Kidney (tissue), 14 donors: ENCODE data around the gene PLD4. TPM values are rescaled to one million over a fixed set of nuclear protein-coding genes. Genes with fewer than 3 reads are reported as not detected.

Experiments
- DNase-seq, 5 donors: peaks; one replicate each; pipeline ENCODE4 v3.0.0-alpha.2; 2013 to 2020
- FAIRE-seq: peaks from 2 replicates; lab custom pipeline; 2012; peaks lifted over from hg19 to GRCh38; lab: Jason Lieb, UNC
- H3K27ac ChIP-seq, 2 donors: one replicate each; pipeline ENCODE4 v1.7.0; 2013; ENCODE audit warnings: low read depth in 2 of 2, low read length in 2 of 2, inconsistent platforms in 1 of 2
- H3K27me3 ChIP-seq: one replicate; pipeline ENCODE4 v1.7.1; 2013; ENCODE audit warnings: low read length, inconsistent platforms; ENCODE audit not compliant: control insufficient read depth, insufficient read depth
- H3K36me3 ChIP-seq, 3 donors: one replicate each; pipeline versions ENCODE4 v1.7.0 to v1.7.1; 2013; ENCODE audit warnings: low read length in 3 of 3, control low read depth in 1 of 3, inconsistent platforms in 1 of 3; ENCODE audit not compliant: insufficient read depth in 3 of 3, control insufficient read depth in 2 of 3
- H3K4me1 ChIP-seq, 3 donors: one replicate each; pipeline versions ENCODE4 v1.7.0 to v1.7.1; 2013; ENCODE audit warnings: low read length in 3 of 3, inconsistent platforms in 1 of 3, low read depth in 1 of 3; ENCODE audit not compliant: control insufficient read depth in 2 of 3, insufficient read depth in 2 of 3
- H3K4me3 ChIP-seq, 3 donors: one replicate each; pipeline versions ENCODE4 v1.7.0 to v1.8.1; 2013; ENCODE audit warnings: low read length in 3 of 3, control low read depth in 1 of 3, inconsistent platforms in 1 of 3
- H3K9ac ChIP-seq, 3 donors: one replicate each; pipeline versions ENCODE4 v1.7.0 to v1.7.1; 2013; ENCODE audit warnings: low read length in 3 of 3, control low read depth in 1 of 3, inconsistent platforms in 1 of 3
- H3K9me3 ChIP-seq, 3 donors: one replicate each; pipeline versions ENCODE4 v1.7.0 to v1.7.1; 2013; ENCODE audit warnings: low read length in 3 of 3, control low read depth in 1 of 3, inconsistent platforms in 1 of 3; ENCODE audit not compliant: control insufficient read depth in 2 of 3, insufficient read depth in 1 of 3
- CTCF ChIP-seq: IDR thresholded peaks from 3 replicates; pipeline ENCODE4 v1.5.1; 2012; ENCODE audit warnings: mild to moderate bottlenecking, moderate library complexity, borderline replicate concordance; ENCODE audit not compliant: insufficient read depth; ENCODE audit errors: extremely low read depth
- intact Hi-C: fragments of 100-400 bp; cut with DNase I; formaldehyde crosslinking; loops from one replicate; pipeline ENCODE4 v1.11.1; 2022
- polyA plus RNA-seq: library from polyadenylated mRNA; stranded (reverse); fragments of 350-450 nt; fragmentation: Illumina TruSeq; extraction: RNeasy Lipid Tissue Mini Kit (QIAGEN cat#74804); gene quantifications from one replicate; pipeline ENCODE4 v1.2.3, GENCODE V29; 2014; ENCODE audit warnings: low read depth, low replicate concordance; ENCODE audit not compliant: insufficient read depth
- total RNA-seq: library from RNA; stranded (reverse); fragmentation: NEBNext Ultra II Directional; extraction: Animal tissue kit (Norgen Biotek cat#: 25700); gene quantifications from one replicate; pipeline ENCODE4 v1.2.1, GENCODE V29; 2021
- donor health status: control.
- donor health status: control.
- donor health status: control.
- donor health status: control.
- donor health status: control.
- donor health status: DM: yes; HTN: yes; CAD: no.
- donor health status: Normal renal cell carcinoma (clear cell type).

The PLD4 gene
- total and polyA plus RNA-seq, 2 donors from 2014 or later: 3.2 TPM; not detected in 1

DNA sequence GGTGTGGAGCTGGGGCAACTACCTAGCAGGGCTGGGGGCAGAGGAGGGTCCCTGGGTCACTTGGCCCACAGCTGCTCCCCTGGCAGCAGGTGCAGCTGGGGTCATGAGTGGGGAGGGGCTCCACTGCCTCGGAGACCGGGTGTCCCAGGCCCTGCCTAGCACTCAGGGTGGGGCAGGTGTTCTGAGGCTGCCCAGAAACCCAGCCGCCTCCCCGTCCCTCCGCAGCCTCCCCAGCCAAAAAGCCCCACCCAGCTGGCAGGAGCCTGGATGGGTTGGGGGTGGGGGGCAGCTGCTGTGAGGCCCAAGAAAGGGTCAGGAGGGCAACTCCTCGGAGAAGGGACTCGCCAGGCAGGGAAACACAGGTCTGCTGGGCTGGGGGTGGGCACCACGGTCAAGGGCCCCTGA is 42.3 kb downstream of the PLD4 start:
- Histone ChIP-seq H3K4me3 (no peak overlapping the region), H3K27ac (no peak overlapping the region), H3K27me3 (no peaks in the 10 kb centered on the region), H3K9ac (no peak overlapping the region), H3K36me3 (no peaks in the 10 kb centered on the region), H3K9me3 (no peaks in the 10 kb centered on the region), H3K4me1 (peaks cover 0 to 17% (median 0%) of the 10 kb centered on the region in 3 donors)
- FAIRE-seq: no peak
- TF ChIP-seq CTCF: no peak
- DNase-seq: peak in 1 of 5 donors; percentile 57
- intact Hi-C loops: no loop called here

DNA sequence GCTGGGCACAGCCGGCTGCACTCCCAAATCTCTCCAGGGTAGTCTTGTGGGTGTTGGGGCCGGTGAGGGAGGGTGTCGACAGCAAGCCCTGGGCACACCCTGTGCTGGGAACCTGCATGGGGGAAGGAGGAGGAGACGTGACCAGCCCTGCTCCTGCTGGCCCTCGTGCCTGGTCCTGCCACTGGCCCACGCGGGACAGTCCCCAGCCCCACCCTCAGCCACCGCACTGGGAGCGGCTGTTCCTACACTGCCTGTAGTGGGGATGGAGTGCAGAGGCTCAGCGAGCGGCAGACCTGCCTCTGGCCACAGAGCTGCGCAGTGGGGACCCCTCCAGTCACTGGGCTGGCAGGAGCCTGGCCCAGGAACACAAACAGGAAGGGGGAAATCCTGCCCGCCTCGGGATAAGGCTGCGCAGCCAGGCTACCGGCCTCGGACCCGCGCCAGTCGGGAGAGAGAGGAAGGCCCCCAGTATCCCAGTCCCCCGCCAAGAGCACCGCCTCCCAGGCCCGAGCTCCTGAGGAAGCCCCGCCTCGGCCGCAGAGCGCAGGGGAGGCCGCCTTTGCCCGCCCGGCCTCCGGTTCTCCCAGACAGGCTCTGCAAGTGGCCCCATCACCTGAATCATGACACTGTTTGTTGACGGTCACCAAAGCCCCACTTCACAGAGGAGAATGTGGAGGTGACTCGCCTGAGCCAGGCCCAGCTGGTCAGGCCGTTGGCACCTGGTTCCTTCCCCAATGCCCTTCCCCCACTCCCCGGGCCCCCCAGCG is 42.9 kb downstream of the PLD4 start:
- intact Hi-C loops: no loop called here
- Histone ChIP-seq H3K27me3 (no peaks in the 10 kb centered on the region), H3K4me3 (peak overlapping the region in 1 of 3 donors; percentile 25), H3K9me3 (no peaks in the 10 kb centered on the region), H3K36me3 (no peaks in the 10 kb centered on the region), H3K27ac (no peak overlapping the region), H3K4me1 (peaks cover 0 to 21% (median 0%) of the 10 kb centered on the region in 3 donors), H3K9ac (no peak overlapping the region)
- FAIRE-seq (no peak), DNase-seq (peak; percentile 49 to 94 (median 65))
- TF ChIP-seq CTCF: no peak

DNA sequence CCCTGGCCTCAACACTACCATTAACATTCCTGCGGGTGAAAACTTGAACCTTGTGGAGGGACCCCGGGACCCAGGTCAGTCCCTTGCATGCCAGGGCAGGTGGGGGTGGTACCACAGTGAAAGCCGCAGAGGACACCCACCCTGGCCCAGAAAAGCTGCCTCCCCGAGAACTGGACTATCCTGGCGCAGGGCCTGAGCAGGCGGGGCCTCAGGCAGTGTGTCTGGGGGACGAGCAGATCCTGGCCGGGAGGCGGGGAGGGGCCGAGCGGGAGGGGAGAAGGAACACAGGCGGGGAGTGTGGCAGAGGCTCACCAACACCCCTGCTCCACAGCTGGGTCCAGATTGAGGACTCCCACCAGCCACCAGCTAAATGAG is 43.5 kb downstream of the PLD4 start:
- intact Hi-C loops: no loop called here
- FAIRE-seq: no peak

More for the DNA sequence above, 43.5 kb downstream of the PLD4 start:
- TF ChIP-seq CTCF: no peak
- Histone ChIP-seq H3K27me3 (no peaks in the 10 kb centered on the region), H3K36me3 (no peaks in the 10 kb centered on the region), H3K4me3 (peak overlapping the region in 1 of 3 donors; percentile 25), H3K4me1 (peaks cover 0 to 23% (median 0%) of the 10 kb centered on the region in 3 donors), H3K9ac (no peak overlapping the region), H3K9me3 (no peaks in the 10 kb centered on the region), H3K27ac (no peak overlapping the region)
- peak; percentile 76 to 95 (median 83) for DNase-seq
